GM12878 (cell line): Measurements from ENCODE around the gene DCDC1. TPM values are rescaled to one million over a fixed set of nuclear protein-coding genes. Genes with fewer than 3 reads are reported as not detected.

Experiments used
- ATAC-seq: fragments of 200-7000 bp; cut with Tn5 transposase; 3 replicates; pipeline ENCODE4 v1.9.1; 2020; ENCODE audit warnings: mild to moderate bottlenecking, moderate library complexity
- BruUV-seq: library from RNA; stranded (reverse); fragments of 400-500 nt; replicated peaks from 2 replicates; lab custom pipeline; 2021; lab: Mats Ljungman, UMichigan
- CTCF ChIA-PET: fragments of 300-600 bp; sonication (Branson Sonifier 250); formaldehyde crosslinking; extraction: SDS; loops from one replicate; lab custom pipeline; 2021; ENCODE audit warnings: inconsistent platforms; lab: Yijun Ruan, JAX
- POLR2A ChIA-PET: fragments of 350-600 bp; formaldehyde crosslinking; extraction: SDS; loops from one replicate; lab custom pipeline; 2021; ENCODE audit warnings: inconsistent platforms; lab: Charles Lee
- RAD21 ChIA-PET: fragments of 300-600 bp; sonication (Branson Sonifier 250); formaldehyde crosslinking; loops from one replicate; lab custom pipeline; 2023; ENCODE audit warnings: antibody characterized with exemption; ENCODE audit not compliant: unreplicated experiment; lab: Charles Lee
- SMC1A ChIA-PET: fragments of 300-600 bp; sonication (Branson Sonifier 250); formaldehyde crosslinking; loops from one replicate; lab custom pipeline; 2023; ENCODE audit not compliant: unreplicated experiment, uncharacterized antibody; lab: Charles Lee
- DNase-seq: peaks from one replicate; pipeline ENCODE4 v3.0.0-alpha.2; 2011; ENCODE audit warnings: low read depth, low spot score
- FAIRE-seq: peaks from 3 replicates; lab custom pipeline; 2011; peaks lifted over from hg19 to GRCh38; lab: Jason Lieb, UNC
- H2AFZ ChIP-seq: 2 replicates; pipeline ENCODE4 v1.6.0; 2011; ENCODE audit warnings: low read depth, low read length, control low read depth; ENCODE audit not compliant: control insufficient read depth
- H3K27ac ChIP-seq: 2 replicates; pipeline ENCODE4 v1.5.1; 2011; ENCODE audit warnings: control low read depth; ENCODE audit not compliant: control insufficient read depth, insufficient read depth
- H3K27me3 ChIP-seq, 2 experiments: replicated peaks in 1 of 2; 2 replicates each; pipeline versions ENCODE4 v1.6.0 to v1.6.1; 2011; ENCODE audit warnings: low read length in 1 of 2; ENCODE audit not compliant: control insufficient read depth in 2 of 2, insufficient read depth in 2 of 2
- H3K36me3 ChIP-seq, 2 experiments: 2 replicates each; pipeline ENCODE4 v1.5.1; 2011; ENCODE audit warnings: low read length in 1 of 2; ENCODE audit not compliant: control insufficient read depth in 2 of 2, insufficient read depth in 2 of 2
- H3K4me1 ChIP-seq: 2 replicates; pipeline ENCODE4 v1.6.1; 2011; ENCODE audit warnings: mild to moderate bottlenecking, low read length, moderate library complexity, mixed read lengths; ENCODE audit not compliant: control insufficient read depth, insufficient read depth
- H3K4me2 ChIP-seq: 2 replicates; pipeline ENCODE4 v1.6.0; 2011; ENCODE audit warnings: control low read depth; ENCODE audit not compliant: control insufficient read depth, insufficient read depth
- H3K4me3 ChIP-seq: fragments of 200-600 bp; sonication (generic); 2 replicates; pipeline ENCODE4 v1.5.1; 2016
- H3K79me2 ChIP-seq: 2 replicates; pipeline ENCODE4 v1.6.0; 2011; ENCODE audit warnings: low read length; ENCODE audit not compliant: control insufficient read depth, insufficient read depth
- H3K9ac ChIP-seq: 2 replicates; pipeline ENCODE4 v1.8.0; 2011; ENCODE audit warnings: low read length, control low read depth, mixed read lengths; ENCODE audit not compliant: control insufficient read depth, insufficient read depth
- H3K9me3 ChIP-seq: replicated peaks from 3 replicates; pipeline ENCODE4 v1.5.1; 2011; ENCODE audit warnings: mild to moderate bottlenecking, low read length; ENCODE audit not compliant: control insufficient read depth, insufficient read depth
- H4K20me1 ChIP-seq: 2 replicates; pipeline ENCODE4 v1.6.0; 2011; ENCODE audit not compliant: control insufficient read depth, insufficient read depth
- ATF2 ChIP-seq: IDR thresholded peaks from 2 replicates; pipeline ENCODE4 v1.6.1; 2012; ENCODE audit warnings: low read length, inconsistent platforms
- CHD2 ChIP-seq: IDR thresholded peaks from 2 replicates; pipeline ENCODE4 v1.6.1; 2011; ENCODE audit warnings: low read depth, low read length, improper control_type of control experiment, borderline replicate concordance
- CREM ChIP-seq: IDR thresholded peaks from 2 replicates; pipeline ENCODE4 v1.6.1; 2014; ENCODE audit warnings: antibody characterized with exemption, low read depth
- ESRRA ChIP-seq: IDR thresholded peaks from 2 replicates; pipeline ENCODE4 v1.6.1; 2012; ENCODE audit warnings: mild to moderate bottlenecking, low read length, improper control_type of control experiment
- MTA3 ChIP-seq: IDR thresholded peaks from 2 replicates; pipeline ENCODE4 v1.6.1; 2012; ENCODE audit warnings: low read length, inconsistent platforms, borderline replicate concordance
- NBN ChIP-seq: fragments of 450-650 bp; IDR thresholded peaks from 2 replicates; pipeline ENCODE4 v1.6.1; 2016
- NR2C2 ChIP-seq: IDR thresholded peaks from 2 replicates; pipeline ENCODE4 v1.6.1; 2011; ENCODE audit warnings: borderline replicate concordance, low read depth; ENCODE audit not compliant: control insufficient read depth, insufficient read length
- NR2F1 ChIP-seq: fragments of 450-650 bp; conservative IDR thresholded peaks from 2 replicates; pipeline ENCODE4 v1.6.1; 2017; ENCODE audit warnings: mild to moderate bottlenecking
- NRF1 ChIP-seq: conservative IDR thresholded peaks from 2 replicates; pipeline ENCODE4 v1.6.1; 2011; ENCODE audit warnings: mild to moderate bottlenecking, low read depth, low read length, improper control_type of control experiment
- PAX5 ChIP-seq: IDR thresholded peaks from 2 replicates; pipeline ENCODE4 v1.6.1; 2011; ENCODE audit warnings: low read depth, low read length, borderline replicate concordance
- POLR2AphosphoS2 ChIP-seq: IDR thresholded peaks from 2 replicates; pipeline ENCODE4 v1.6.1; 2011; ENCODE audit warnings: low read depth, mild to moderate bottlenecking, low read length, improper control_type of control experiment, moderate library complexity
- POU2F2 ChIP-seq: IDR thresholded peaks from 3 replicates; pipeline ENCODE4 v1.6.1; 2011; ENCODE audit warnings: low read depth, mild to moderate bottlenecking, low read length, borderline replicate concordance
- PRDM15 ChIP-seq: fragments of 450-650 bp; formaldehyde crosslinking; IDR thresholded peaks from 2 replicates; pipeline ENCODE4 v1.4.0; 2020; ENCODE audit warnings: mild to moderate bottlenecking, moderate library complexity
- RAD51 ChIP-seq: fragments of 450-650 bp; IDR thresholded peaks from 2 replicates; pipeline ENCODE4 v1.6.1; 2016; ENCODE audit warnings: moderate library complexity, mild to moderate bottlenecking, inconsistent platforms
- SP1 ChIP-seq: IDR thresholded peaks from one replicate; pipeline ENCODE4 v1.6.1; 2011; ENCODE audit warnings: low read depth, low read length
- TCF3 ChIP-seq: IDR thresholded peaks from 2 replicates; pipeline ENCODE4 v1.6.1; 2012; ENCODE audit warnings: low read depth, mild to moderate bottlenecking, low read length, borderline replicate concordance; ENCODE audit not compliant: insufficient read depth
- TCF7 ChIP-seq: IDR thresholded peaks from 2 replicates; pipeline ENCODE4 v1.6.1; 2014; ENCODE audit warnings: antibody characterized with exemption, borderline replicate concordance
- ZNF217 ChIP-seq: fragments of 450-650 bp; IDR thresholded peaks from 2 replicates; pipeline ENCODE4 v1.6.1; 2017; ENCODE audit warnings: antibody characterized with exemption, mild to moderate bottlenecking
- WGBS: methylation state at CpG from one replicate; pipeline ENCODE4 v1.1.6; 2016; ENCODE audit warnings: low lambda C conversion rate; ENCODE audit not compliant: insufficient replicate concordance, insufficient coverage; ENCODE audit errors: missing lambda C conversion rate; 5-methylcytosine and 5-hydroxymethylcytosine counted together
- in situ Hi-C: fragments of 300-500 bp; cut with MboI; formaldehyde crosslinking; loops from 9 replicates; pipeline ENCODE4 v1.14.3; 2018; ENCODE audit warnings: mixed read lengths
- intact Hi-C: fragments of 100-400 bp; cut with micrococcal nuclease; formaldehyde crosslinking; loops from one replicate; pipeline ENCODE4 v1.14.2; 2022; ENCODE audit not compliant: unreplicated experiment
- polyA plus RNA-seq, 11 experiments: library from polyadenylated mRNA; depleted of rRNA in 4 of 11; unstranded in 6 of 11; stranded (reverse) in 5 of 11; fragments of >200 nt; fragmentation: Nextera tagmentation in 4 of 11; fragmentation: Illumina TruSeq in 1 of 11; extraction: Ambion mirVana in 4 of 11; extraction: Trizol in 1 of 11; gene quantifications; 1 replicate in 1 of 11; 2 replicates in 10 of 11; pipeline versions ENCODE4 v1.2.1 to v1.2.3, GENCODE V29; 2011 to 2016; ENCODE audit warnings: inconsistent platforms in 2 of 11, missing spikeins in 2 of 11, low read depth in 1 of 11
- total RNA-seq, 4 experiments: library from RNA; depleted of rRNA in 3 of 4; stranded (reverse); fragments of >200 nt in 3 of 4; fragmentation: Illumina TruSeq in 1 of 4; extraction: Trizol in 1 of 4; gene quantifications; 2 replicates each; pipeline versions ENCODE4 v1.2.1 to v1.2.3, GENCODE V29; 2013 to 2021
- TF ChIP-seq, protein P1 (sequence below): IDR thresholded peaks from 2 replicates; pipeline ENCODE4 v1.6.1; 2012; ENCODE audit warnings: low read depth, low read length, improper control_type of control experiment

Gene DCDC1
- total and polyA plus RNA-seq, 10 of the 15 experiments (the other 5 are each of a cell fraction or from before 2014, with no cell fraction given), result not detected

- Histone ChIP-seq H3K4me3 (no peak overlapping the region), H3K4me1 (no peaks in the 10 kb centered on the region), H3K9ac (no peak overlapping the region), H3K9me3 (no peaks in the 10 kb centered on the region), H3K27ac (no peak overlapping the region), H3K4me2 (no peak overlapping the region), H2AFZ (no peak overlapping the region), H3K27me3 (no peaks in the 10 kb centered on the region), H3K79me2 (no peaks in the 10 kb centered on the region), H3K36me3 (no peaks in the 10 kb centered on the region), H4K20me1 (no peaks in the 10 kb centered on the region)
- intact Hi-C loops (no loop called here), in situ Hi-C loops (no loop called here)
- ChIA-PET CTCF (no interaction called here), RAD21 (no interaction called here), POLR2A (no interaction called here), SMC1A (interaction anchor here (1.5 kb wide), 1 partner anchor 10 kb away, joined by 3 read pairs; no protein-coding TSS in a partner anchor)
- WGBS, result 29% methylated on average over 3 of the region's 3 CpGs
- no peak for TF ChIP-seq POLR2AphosphoS2
- TF ChIP-seq PRDM15 (CRISPR knock-in tag), result no peak
- TF ChIP-seq ATF2, result no peak
- no peak for TF ChIP-seq ZNF217
- no peak for TF ChIP-seq TCF7
- TF ChIP-seq SP1, result no peak
- TF ChIP-seq ESRRA, result no peak
- no peak for TF ChIP-seq NRF1
- TF ChIP-seq NR2F1, result no peak
- no peak for TF ChIP-seq CHD2
- no peak for TF ChIP-seq NR2C2
- no peak for TF ChIP-seq CREM
- TF ChIP-seq, protein P1, sequence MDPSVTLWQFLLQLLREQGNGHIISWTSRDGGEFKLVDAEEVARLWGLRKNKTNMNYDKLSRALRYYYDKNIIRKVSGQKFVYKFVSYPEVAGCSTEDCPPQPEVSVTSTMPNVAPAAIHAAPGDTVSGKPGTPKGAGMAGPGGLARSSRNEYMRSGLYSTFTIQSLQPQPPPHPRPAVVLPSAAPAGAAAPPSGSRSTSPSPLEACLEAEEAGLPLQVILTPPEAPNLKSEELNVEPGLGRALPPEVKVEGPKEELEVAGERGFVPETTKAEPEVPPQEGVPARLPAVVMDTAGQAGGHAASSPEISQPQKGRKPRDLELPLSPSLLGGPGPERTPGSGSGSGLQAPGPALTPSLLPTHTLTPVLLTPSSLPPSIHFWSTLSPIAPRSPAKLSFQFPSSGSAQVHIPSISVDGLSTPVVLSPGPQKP, result no peak
- no peak for TF ChIP-seq RAD51
- TF ChIP-seq POU2F2, result no peak
- no peak for TF ChIP-seq PAX5
- TF ChIP-seq TCF3, result no peak
- no peak for TF ChIP-seq MTA3
- TF ChIP-seq NBN, result no peak
- ATAC-seq, result no peak
- no peak for DNase-seq
- no TSS peak for BruUV-seq
- no peak for FAIRE-seq
Observed at GRCh38 chr11:30825723-30826122, 543.8 kb downstream of the DCDC1 start.
